ENCODE measurements around the gene G2E3.
A peak's percentile ranks its signal among the peaks of the same experiment; 100 is the strongest.

G2E3 gene

GRCh38 chr14:30655658-30656057, 96.7 kb downstream of the G2E3 start:
- H3K27ac Mint-ChIP-seq (ENCODE audit: low read depth) = no peak overlapping the region
- H3K27me3 Mint-ChIP-seq = no peaks in the 10 kb centered on the region
- H3K4me1 Mint-ChIP-seq = peaks cover 5% of the 10 kb centered on the region
- H3K4me3 Mint-ChIP-seq = no peak overlapping the region
- no peaks in the 10 kb centered on the region for H3K9me3 Mint-ChIP-seq
- H3K36me3 Mint-ChIP-seq (ENCODE audit: insufficient read depth) = peaks cover 39% of the 10 kb centered on the region
- no peak for DNase-seq (ENCODE audit: low spot score in 2 of 2)
- ATAC-seq (replicated peaks; ENCODE audit: extremely low read depth, poor library complexity, severe bottlenecking) = no peak

GRCh38 chr14:30656190-30656632, 97.3 kb downstream of the G2E3 start:
- Mint-ChIP-seq H3K4me3 (no peak overlapping the region), H3K27me3 (no peaks in the 10 kb centered on the region), H3K4me1 (peaks cover 5% of the 10 kb centered on the region), H3K9me3 (no peaks in the 10 kb centered on the region), H3K27ac (ENCODE audit: low read depth) (no peak overlapping the region), H3K36me3 (ENCODE audit: insufficient read depth) (peaks cover 37% of the 10 kb centered on the region)
- DNase-seq (ENCODE audit: low spot score in 2 of 2) = peak in 1 of 2 donors; percentile 18
- peak; percentile 70 for ATAC-seq (replicated peaks; ENCODE audit: extremely low read depth, poor library complexity, severe bottlenecking)

GRCh38 chr14:30657050-30657449, 98.1 kb downstream of the G2E3 start:
- H3K36me3 Mint-ChIP-seq (ENCODE audit: insufficient read depth) = peaks cover 30% of the 10 kb centered on the region
- H3K27me3 Mint-ChIP-seq = no peaks in the 10 kb centered on the region
- no peaks in the 10 kb centered on the region for H3K9me3 Mint-ChIP-seq
- H3K27ac Mint-ChIP-seq (ENCODE audit: low read depth) = no peak overlapping the region
- H3K4me1 Mint-ChIP-seq = peaks cover 6% of the 10 kb centered on the region
- DNase-seq (ENCODE audit: low spot score in 2 of 2) (no peak), ATAC-seq (replicated peaks; ENCODE audit: extremely low read depth, poor library complexity, severe bottlenecking) (no peak)
- H3K4me3 Mint-ChIP-seq = no peak overlapping the region

GRCh38 chr14:30657606-30658163, 98.7 kb downstream of the G2E3 start:
- DNase-seq (ENCODE audit: low spot score in 2 of 2) (no peak), ATAC-seq (replicated peaks; ENCODE audit: extremely low read depth, poor library complexity, severe bottlenecking) (no peak)
- no peak overlapping the region for H3K27ac Mint-ChIP-seq (ENCODE audit: low read depth)
- no peaks in the 10 kb centered on the region for H3K9me3 Mint-ChIP-seq
- H3K4me1 Mint-ChIP-seq = peaks cover 12% of the 10 kb centered on the region
- H3K4me3 Mint-ChIP-seq = no peak overlapping the region
- H3K36me3 Mint-ChIP-seq (ENCODE audit: insufficient read depth) = peaks cover 30% of the 10 kb centered on the region
- no peaks in the 10 kb centered on the region for H3K27me3 Mint-ChIP-seq

DNA sequence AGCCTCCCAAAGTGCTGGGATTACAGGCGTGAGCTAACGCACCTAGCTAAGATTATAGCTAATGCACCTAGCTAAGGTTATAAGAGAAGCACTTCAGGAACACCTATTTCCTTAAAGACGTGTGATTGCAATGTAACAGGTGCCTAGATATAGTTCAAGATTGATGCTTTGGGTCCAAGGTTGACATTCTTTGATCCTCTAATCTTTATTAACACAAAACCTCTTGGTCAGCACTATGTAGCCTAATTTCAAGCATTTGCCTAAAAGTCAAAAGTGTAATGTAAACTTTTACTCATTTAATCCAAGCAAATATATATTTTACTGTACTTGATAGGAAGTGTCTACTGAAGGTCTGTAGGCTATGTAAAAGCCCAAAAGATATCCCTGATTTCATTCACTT, 99.7 kb downstream of the G2E3 start:
- H3K27ac Mint-ChIP-seq (ENCODE audit: low read depth) = no peak overlapping the region
- no peaks in the 10 kb centered on the region for H3K9me3 Mint-ChIP-seq

DNA sequence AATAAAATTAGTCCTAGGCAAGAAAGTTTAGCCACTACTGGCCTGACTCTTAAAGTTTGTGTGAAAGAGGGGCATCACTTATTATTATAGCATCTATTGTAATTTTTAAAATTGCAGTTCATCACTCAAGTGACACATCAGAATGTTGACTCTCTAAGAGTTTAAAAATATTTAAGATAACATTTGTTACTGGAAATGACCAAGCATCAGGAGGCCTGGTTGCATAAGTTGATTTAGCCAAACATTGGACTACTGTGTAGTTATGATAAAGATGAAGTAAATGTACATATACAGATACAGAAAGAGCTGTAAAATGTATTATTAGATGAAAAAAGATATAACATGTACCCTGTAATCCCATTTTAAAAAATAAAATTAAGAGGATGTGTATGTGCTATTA, 110.6 kb downstream of the G2E3 start:
- no peaks in the 10 kb centered on the region for H3K27me3 Mint-ChIP-seq
- no peak overlapping the region for H3K4me3 Mint-ChIP-seq
- ATAC-seq (replicated peaks; ENCODE audit: extremely low read depth, poor library complexity, severe bottlenecking) (no peak), DNase-seq (ENCODE audit: low spot score in 2 of 2) (no peak)
- H3K4me1 Mint-ChIP-seq = peaks cover 9% of the 10 kb centered on the region
- peaks cover 14% of the 10 kb centered on the region for H3K36me3 Mint-ChIP-seq (ENCODE audit: insufficient read depth)
- H3K27ac Mint-ChIP-seq (ENCODE audit: low read depth) = peak overlapping the region; percentile 83
- H3K9me3 Mint-ChIP-seq = peaks cover 2% of the 10 kb centered on the region

More for the DNA sequence above, 99.7 kb downstream of the G2E3 start:
- Mint-ChIP-seq H3K4me3 (no peak overlapping the region), H3K36me3 (ENCODE audit: insufficient read depth) (peaks cover 24% of the 10 kb centered on the region), H3K4me1 (peaks cover 12% of the 10 kb centered on the region), H3K27me3 (no peaks in the 10 kb centered on the region)
- ATAC-seq (replicated peaks; ENCODE audit: extremely low read depth, poor library complexity, severe bottlenecking) = no peak
- no peak for DNase-seq (ENCODE audit: low spot score in 2 of 2)
